GM18867 (cell line): ENCODE data around the gene C1orf167.
A peak's percentile ranks its signal among the peaks of the same experiment; 100 is the strongest.

Source experiments
- ATAC-seq: cut with Tn5 transposase; IDR thresholded peaks from one replicate; pipeline ENCODE4 v1.9.1; 2021; ENCODE audit warnings: mild to moderate bottlenecking, moderate library complexity; ENCODE audit not compliant: unreplicated experiment

Gene C1orf167

DNA sequence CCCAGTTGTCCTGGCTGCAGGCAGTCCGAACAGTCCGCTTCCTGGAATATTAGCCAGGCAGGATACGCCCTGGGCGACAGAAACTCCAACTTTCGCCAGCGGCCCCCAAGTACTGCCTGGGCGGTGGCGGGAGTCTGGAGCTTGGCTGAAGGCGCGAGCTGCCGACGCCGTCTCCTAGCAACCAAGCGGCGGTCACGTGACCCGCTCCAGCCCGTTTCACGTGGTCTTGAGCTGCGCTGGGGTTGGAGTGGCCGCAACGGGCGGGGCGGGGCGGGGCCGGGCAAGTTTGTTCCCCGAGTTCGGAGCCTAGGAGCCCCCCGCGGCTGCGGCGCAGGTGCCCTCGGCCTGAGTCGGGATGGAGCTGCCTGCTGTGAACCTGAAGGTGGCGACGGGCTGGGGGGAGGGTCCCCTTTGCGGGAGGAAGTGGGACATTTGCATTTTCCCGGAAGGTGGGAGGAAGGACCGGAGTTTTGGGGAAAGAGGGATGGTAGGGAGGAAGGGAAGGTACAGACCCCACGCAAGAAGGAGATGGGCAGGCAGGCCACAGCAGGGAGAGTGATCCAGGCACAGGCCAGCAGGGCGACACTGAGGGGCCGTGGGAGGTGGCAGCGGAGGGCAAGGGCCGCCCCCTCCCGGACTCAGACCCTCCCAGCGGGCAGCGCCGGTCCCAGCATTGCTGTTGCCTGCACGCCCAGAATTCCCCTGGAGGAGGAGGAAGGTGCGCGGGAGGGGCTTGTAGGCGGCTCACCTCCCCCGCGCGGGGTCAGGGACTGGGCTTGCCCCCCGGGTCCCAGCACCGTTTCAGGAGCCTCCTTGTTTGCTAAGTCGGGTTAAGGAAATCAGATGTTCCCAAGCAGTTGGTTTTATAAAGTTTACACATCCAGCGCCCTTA, 25.9 kb upstream of the C1orf167 start, which contains the start of gene AGTRAP:
TSS of gene AGTRAP (plus strand) at position 283 of the 892 bp plus-strand sequence. CDS start at position 356, 73 bp downstream.
- ATAC-seq: peak; percentile 70

DNA sequence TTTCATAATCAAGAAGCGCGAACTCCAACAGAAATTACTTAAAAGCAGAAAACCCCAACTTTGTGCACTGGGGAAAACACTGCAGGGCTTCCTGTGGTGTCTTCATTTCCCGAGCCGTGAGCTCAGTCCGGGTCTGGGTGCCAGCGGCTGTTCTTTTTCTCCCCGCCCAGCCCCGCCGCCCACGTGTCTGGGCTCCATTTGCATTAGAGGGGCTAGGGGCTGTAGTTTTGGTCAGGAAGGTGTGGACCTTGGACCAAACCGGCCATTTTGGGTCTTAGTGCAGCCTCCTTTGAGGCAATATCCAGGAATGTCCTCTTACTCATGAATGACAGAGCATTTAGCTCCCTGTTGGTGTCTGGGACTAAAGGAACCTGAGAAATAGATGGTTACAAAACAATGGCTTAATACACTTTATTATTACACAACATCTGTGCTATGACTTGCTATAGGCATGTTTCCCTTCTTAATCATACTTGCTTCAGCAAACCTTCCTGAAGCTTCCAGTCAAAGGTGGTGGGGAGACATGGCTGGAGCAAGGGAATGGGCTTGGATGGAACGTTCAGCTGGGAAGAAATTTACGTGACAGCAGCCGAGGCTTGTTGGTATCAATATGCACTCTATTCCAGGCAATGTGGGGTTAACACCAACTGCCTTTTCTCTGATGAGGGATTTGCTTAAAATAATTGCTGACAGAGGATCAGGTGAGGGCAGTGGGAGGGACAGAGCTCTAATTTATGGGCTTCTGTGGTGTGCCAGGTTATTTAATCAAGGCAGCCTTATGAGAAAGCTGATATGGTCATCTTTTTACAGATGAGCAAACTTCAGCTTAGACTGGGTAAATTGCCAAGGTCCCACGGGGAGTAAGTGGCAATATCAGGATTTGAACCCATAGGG, 25.0 kb upstream of the C1orf167 start:
- ATAC-seq: no peak

DNA sequence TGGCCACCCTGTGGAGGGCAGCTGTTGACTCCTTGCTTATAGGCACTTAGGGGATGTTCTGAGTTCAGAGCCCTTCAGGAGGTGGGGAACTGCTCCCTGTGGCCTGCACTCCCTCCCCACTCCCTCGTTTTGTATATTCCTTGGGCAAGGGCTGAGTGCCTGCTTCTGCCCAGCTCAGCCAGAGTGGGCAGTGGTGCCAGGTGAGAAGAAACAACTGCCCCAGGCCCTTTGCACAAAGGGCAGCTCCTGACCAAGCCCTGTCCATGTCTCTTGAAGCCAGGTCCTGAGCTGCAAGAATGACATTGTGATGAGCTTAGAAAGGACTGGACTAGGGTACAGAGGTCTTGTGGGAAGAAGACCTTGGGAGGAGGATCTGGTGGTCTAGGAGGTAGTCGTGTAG, 23.9 kb upstream of the C1orf167 start:
- ATAC-seq: no peak

DNA sequence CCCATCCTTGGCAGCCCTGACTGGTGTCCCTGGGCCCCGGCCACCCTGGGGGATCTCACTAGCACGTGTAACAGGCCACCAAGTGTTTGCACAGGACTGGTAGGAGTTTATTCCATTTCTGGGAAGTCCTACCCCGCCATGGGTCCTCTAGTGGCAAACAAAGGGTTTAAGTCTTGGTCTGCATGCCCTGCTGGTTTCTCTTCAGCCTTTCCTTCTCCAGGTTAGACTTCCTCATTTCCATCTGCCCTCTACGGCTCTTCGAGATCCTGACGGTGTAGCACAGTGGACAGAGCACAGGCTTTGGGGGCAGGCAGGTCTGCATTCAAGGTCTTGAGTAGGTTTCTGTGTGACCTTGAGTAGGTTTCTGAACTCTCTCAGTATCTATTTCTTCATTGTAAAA, 23.2 kb upstream of the C1orf167 start:
- no peak for ATAC-seq

DNA sequence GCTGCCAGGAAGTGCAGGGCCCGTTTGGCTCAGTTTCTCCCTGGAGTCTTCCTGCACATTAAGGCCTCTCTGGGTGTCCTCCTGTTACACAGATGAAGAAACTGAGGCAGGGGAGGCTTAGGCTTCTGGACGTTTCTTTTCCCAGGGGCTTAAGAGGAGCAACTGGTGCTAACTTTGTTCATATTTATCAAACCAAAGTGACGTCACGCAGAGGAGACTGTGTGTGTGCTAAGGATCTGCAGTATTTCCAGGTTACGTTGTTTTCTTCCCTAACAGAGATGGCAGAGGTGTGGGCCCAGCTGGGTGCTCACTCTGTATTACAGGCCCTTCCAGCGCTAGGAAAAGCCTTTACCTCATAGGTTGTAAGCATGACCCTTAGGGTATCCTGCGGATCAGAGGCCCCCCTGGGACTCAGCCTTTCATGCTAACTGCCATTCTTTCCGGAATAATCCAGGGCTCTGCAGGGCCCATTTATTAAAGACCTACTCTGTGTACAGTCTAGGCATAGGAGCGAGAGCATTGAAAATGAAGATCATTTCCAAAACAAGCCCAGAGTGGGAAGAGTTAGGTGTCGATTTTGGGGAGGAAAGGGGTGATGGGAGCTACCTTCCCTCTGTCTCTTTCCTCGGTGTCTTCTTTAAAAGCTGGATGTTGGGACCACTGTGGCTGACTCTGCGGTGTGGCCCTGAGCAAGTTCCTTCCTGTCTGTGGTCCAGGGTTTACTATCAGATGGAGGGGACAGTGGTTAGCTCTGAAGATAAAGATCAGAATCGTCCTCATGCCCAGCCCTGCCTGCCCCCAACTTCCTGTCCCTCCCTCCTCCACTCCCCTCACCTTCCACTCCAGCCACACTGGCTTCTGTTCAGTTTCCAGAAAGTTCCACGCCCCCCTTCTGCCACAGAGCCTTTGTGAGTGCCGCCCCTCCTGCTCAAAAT, 21.5 kb upstream of the C1orf167 start:
- ATAC-seq: no peak

DNA sequence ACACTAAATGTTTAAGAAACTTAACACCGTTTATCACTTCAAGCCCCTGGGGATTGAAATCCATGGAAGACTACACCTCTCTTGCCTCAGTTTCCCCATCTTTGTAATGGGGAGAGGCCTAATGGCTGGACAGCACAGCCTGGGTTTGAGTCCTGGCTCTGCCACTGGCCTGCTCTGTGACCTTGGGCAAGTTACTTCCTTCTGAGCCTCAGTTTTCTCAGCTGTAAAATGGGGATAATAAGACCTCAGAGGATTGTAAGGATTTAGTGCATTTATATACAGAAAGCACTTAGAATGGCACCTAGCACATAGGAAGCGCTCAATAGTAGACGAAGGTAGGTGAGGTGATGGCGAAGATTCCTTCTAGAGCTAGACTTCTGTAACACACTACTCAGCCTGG, 20.5 kb upstream of the C1orf167 start:
- ATAC-seq: no peak

DNA sequence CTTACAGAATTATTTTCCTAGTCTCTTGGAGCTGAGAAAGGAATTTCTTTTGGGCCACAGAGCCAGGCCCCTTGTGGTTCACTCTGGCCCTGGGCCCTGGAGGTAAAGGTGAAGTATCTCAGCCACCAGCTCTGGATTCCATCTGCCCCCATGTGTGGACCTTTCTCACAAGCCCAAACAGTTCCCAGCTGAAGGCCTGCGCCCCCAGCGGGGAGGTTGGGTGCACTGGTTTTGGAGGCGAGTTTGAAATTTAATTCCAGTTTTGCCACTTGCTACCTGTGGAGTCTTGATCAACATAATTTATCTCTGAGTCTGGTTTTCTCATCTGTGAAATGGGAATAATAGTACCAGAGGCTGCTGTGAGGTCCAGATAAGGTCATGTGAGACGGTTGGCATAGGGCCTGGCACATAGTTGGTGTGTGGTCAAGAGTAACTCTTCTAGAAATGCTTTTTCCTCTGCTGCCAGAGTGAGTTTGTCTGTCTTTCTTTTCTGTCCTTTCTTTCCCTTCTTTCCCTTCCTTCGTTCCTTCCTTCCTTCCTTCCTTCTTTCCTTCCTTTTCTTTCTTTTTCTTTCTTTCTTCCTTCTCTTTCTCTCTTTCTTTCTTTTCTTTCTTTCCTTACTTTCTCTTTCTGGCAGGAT, 20.0 kb upstream of the C1orf167 start:
- no peak for ATAC-seq

DNA sequence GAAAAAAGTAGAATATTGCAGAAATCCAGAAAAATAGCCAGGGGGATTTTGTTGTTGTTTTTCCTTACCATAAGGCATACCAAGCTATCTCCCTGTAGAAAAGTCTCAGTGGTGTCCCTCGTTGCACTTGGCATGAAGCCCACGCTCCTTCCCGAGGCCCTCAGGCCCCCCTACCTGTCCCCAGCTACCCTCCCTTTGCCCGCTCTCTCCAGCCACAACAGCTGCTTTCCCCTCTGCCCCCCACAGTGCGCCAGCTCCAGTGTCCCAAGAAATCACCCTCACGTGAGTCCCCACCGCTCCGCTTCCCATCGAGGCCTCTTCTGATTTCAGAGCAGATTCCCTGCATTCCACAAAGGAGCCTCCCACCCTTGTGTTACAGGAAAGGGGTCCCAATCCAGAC, 17.7 kb upstream of the C1orf167 start:
- no peak for ATAC-seq

DNA sequence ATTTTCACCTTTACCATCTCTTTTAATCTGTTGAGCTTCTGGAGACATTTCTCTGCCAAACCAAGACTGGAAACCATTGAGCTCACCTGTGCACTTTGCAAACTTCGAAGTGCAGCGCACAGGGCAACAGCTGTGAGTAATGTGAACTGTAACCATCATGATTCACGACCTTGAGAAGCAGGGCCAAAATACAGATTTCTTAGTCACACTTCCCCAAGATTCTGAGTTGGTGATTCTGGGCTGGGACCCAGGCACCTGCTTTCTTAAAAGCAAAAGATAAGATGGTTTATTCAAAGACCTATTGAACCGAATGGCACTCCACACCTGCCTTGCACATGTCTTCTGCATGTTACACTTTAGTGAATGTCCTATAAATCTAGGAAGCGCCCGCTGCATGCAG, 15.9 kb upstream of the C1orf167 start:
- ATAC-seq: no peak

DNA sequence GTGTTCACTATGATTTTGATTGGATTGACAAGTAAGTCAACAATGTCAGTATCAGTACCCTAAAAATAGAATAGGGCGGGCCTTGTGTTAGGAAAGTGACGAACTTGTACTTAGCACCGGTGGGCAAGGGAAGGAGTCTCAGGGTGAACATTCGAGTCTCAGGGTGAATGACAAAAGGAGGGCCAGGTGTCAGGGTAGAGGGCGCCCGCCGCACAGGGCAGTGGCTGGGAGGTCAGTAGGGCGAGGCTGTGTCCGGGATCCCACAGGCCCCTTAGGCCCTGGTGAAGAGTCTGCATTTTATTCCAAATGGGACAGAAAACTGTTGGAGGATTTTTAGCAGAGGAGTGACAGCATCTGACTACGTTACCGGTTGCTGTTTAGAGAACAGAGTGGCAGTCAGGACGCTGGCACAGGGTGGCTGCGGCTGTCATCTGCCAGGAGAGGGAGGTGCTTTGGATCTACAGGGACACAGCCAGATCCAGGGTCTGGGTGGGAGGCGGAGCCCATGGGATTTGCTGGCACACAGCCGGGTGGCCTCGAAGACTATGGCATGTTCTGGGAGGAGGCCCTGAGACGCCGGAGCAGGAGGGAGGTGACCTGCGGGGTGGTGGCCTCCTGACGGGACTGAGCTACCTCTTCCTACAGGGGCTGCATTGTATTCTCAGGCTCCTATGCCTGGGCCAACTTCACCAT, 15.1 kb upstream of the C1orf167 start:
- ATAC-seq: no peak

DNA sequence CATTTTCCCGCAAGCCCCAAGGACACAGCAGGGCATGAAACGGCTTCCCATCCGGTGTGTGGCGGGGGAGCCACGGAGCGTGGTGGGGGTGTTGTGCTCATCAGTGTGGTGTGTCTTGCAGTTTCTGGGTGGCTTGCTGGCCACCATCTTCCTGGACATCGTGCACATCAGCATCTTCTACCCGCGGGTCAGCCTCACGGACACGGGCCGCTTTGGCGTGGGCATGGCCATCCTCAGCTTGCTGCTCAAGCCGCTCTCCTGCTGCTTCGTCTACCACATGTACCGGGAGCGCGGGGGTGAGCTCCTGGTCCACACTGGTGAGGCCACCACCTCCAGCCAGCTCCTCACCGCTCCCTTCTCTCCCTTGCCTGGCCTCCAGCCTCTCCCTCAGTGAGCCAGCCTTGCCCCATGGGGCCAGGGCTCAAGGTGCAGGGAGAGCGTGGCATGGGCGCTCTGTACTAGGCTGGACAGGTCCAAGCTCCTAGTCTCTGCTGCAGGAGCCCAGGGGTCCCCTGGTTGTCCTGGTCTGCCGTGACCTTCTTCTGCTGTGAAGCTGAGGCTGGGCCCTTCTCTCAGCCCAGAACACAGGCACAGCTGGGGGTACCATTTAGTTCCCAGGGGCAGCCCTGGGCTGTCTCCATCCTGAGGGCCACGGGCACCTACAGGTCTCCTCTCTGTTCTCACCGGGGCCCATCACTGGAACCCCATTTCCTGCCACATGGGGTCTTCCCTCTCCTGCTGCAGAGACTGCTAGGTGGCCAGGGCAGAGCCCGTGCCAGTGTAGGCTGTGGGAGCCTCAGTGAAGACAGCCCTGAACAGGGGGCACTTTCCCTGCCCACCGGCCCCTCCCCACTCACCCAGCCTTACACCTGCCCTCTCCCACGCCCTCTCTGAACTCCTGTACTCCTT, 13.4 kb upstream of the C1orf167 start:
- ATAC-seq: no peak

DNA sequence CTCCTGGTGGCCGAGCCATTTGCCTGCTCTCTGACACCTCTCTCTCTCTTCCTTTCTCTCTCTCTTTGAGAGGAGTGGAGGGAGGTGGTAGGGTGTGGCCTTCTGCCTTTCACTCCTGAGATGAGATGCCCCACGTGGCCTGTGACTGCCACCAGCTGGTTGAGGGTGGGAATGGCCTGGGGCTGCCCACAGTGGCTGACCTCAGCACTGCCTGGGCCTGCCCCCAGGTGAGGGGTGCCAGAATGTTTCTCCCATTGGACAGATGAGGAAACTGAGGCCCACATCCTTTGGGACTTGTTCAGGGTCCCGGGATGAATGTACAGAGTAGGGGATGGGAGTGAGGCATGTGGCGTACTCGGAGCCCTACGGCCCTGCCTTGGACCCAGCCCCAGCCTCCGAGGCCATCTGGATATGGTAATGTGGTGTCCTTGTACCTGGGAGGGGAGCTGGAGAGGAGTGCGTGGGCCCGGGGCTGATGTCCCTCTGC, 12.7 kb upstream of the C1orf167 start:
- no peak for ATAC-seq

DNA sequence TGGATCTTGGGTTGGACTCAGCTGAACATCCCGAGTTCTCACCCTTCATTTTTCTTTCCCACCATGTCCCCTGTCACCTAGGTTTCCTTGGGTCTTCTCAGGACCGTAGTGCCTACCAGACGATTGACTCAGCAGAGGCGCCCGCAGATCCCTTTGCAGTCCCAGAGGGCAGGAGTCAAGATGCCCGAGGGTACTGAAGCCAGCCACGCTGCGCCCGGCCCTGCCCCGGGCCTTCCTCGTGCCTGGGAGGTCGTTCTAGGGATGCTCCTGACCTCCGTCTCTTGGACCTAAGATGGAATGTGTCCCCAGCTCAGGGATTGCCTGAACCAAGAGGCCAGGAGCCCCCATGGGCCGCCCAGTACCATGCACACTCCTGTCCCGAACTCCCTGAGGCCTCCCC, 12.0 kb upstream of the C1orf167 start:
- no peak for ATAC-seq

DNA sequence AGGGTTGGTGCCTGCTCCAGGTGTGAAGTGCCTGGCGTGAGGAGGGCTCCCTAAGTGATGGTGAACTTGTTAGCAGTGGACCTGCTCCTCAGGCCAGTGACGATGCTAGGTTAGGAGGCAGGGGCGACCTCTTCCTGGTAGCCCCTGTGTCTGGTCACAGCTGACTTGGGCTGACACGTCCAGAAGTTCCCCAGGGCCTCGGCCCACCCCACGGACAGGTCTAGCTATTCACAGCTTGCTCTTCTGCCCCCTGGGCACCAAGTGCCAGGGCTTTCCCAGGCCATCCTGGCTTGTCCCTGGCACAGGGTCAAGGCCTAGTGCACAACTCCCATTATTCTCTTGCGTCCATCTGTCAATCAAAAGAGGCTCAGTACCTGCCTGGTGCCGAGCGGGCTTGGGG, 10.9 kb upstream of the C1orf167 start:
- no peak for ATAC-seq

DNA sequence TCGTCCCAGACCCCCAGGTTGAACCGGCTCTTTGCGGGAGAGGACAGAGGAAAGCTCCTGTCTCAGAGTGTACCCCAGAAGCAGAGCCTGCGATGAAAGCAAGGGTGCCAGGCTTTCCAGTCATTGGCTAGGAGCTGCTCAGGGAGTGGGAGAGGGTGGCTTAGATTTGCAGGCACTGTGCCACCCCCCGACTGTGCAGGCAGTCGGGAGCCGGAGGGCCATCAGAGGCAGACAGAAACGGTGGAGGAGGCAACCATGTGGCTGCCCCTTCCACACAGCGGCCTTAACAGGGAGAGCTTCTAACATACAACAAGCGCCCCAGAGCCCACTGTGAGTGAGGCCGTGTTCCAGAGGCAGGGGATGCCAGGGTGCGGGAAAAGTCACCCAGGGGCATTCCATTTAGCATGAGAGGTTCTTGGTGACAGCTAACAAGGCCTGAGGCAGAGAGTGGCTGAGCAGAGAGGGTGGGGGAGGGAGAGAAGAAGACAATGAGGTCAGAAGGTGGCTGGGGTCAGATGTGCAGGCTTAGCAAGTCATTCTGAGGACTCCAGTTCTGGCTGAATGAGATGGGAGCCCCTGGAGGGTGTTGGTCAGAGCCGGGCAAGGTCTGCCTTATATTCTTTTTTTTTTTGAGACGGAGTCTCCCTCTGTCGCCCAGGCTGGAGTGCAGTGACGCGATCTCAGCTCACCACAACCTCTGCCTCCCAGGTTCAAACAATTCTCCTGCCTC, 9.5 kb upstream of the C1orf167 start:
- no peak for ATAC-seq

DNA sequence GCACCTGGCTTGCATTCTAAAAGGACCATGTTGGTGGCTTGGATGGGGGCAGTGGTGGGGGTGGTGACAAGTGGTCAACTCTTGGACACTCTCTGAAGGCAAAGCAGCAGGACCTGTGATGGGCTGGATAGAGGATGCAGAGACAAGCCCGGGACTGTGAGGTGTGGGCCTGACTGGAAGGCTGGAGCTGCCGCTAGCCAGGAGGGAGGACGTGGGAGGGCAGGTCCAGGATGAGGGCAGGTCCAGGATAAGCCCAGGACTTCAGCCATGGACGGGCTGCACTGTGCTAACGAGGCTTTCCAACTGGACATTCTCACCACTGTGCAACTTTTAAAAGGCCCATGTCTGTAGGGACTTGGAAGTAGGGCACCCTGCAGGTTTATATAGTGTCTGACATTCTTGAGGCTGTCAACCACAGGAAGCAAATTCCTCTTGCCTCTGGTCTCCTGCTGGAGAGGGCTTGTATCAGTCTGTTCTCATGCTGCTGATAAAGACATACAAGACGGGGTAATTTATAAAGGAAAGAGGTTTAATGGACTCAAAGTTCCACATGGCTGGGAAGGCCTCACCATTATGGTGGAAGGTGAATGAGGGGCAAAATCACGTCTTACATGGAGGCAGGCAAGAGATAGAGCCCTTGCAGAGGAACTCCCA, 8.3 kb upstream of the C1orf167 start:
- ATAC-seq: no peak

DNA sequence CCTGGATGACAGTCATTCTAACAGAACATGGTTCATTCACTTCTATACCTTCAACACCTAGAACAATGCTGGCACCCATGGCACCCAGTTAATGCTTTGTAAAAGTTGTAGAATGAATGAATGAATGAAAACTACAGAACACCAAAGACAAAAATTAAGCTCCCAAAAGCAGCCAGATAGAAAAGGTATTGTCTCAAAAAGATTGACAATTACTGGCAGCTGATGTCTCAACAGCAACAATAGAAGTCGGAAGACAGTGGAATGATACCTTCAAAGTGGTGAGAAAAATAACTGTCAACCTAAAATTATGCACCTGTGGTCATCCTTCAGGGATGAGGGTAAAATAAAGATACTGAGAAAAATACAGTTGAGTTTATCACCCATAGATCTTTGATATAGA, 4.9 kb upstream of the C1orf167 start:
- ATAC-seq: no peak
